A172 (cell line): ENCODE results near the gene ERH. TPM values are rescaled to one million over a fixed set of nuclear protein-coding genes. Genes with fewer than 3 reads are reported as not detected.
A peak's percentile ranks its signal among the peaks of the same experiment; 100 is the strongest.
"Not testable (repeated sequence)": the region's sequence is repeated elsewhere in the genome, so short reads cannot be mapped to it uniquely, and the experiment has no call there.

Experiments used
- DNase-seq: peaks from one replicate; pipeline ENCODE4 v3.0.0-alpha.2; 2015; ENCODE audit warnings: low spot score
- total RNA-seq: library from RNA; depleted of rRNA; stranded (reverse); fragments of >200 nt; shearing (Covaris generic); gene quantifications from 2 replicates; pipeline ENCODE4 v1.2.3, GENCODE V29; 2014

Gene ERH
- total RNA-seq, 1 experiment from 2014 or later, result 165 TPM

DNA sequence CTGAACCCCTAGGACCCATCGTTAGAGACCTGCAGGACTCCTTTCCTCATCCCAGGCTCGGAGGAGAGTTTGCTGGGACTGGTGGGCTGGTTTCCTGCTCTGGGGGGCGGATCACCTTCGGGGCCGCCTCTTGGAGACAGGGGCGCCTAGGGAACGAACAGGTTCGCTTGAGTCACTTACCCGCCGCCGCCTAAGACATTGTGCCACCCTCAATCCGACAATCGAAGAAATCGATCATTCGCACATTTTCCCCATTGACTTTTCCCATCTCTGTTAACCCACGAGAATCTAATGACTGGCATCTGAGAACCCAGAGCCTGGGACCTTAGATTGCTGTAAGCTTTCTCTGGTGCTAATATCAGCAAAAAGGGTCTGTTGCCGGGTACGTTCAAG, 715 bp upstream of the ERH start:
- DNase-seq, result no peak

DNA sequence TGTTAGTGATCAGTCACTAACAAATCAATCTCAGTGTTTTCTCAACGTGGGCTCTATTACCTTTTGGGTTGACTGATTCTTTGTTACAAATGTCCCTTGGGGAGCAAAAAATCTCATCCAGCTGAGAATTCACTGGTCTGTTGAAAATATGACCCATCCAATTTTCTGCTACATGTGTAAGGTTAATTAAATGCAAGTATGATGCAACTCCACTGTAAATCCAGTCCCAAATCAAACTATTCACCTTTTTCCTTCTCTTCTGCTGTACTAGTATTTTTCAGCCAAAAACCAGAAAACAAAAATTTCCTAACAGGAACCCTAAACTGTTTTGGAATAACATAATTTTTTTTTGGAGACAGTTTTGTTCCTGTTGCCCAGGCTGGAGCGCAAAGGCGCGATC, 2.2 kb downstream of the ERH start:
- no peak for DNase-seq

DNA sequence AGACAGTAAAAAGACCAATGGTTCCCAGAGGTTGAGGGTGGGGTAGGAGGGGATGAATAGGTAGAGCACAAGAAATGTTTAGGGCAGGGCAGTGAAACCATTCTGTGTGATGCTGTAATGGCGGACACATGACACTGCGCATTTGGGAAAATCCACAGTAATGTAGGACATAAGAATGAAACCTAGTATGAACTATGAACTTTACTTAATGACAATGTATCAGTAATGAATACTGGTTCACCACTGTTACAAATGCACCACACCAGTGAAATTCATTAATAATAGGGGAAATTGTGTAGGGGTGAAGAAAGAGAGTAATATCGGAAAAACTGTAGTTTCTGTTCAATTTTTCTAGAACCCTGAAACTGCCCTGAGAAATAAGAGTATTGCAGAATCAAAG, 5.6 kb downstream of the ERH start:
- DNase-seq, result no peak

DNA sequence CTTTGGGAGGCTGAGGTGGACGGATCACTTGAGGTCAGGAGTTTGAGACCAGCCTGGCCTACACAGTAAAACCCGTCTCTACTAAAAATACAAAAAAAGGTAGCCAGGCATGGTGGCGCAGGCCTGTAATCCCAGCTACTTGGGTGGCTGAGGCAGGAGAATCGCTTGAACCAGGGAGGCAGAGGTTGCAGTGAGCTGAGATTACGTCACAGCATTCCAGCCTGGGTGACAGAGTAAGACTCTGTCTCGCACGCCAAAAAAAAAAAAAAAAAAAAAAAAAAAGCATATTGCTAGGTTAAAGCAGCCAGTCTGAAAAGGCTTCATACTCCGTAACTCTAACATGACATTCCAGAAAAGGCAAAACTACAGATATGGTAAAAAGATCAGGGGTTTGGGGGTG, 6.7 kb downstream of the ERH start:
- DNase-seq, result not testable (repeated sequence)

DNA sequence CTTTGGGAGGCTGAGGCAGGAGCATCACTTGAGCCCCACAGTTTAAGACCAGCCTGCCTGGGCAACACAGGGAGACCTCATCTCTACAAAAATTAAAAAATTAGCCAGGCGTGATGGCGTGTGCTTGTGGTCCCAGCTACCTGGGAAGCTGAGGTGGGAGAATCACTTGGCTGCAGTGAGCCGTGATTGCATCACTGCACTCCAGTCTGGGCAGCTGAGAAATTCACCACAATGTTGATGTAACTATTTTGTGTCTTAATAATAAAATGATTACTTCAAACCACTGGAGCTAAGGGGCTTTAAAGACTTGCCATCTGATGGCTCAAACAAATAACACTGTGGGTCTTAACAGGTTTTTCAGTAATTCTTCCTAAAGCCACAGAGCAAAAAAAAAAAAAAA, 10.8 kb downstream of the ERH start:
- no peak for DNase-seq

DNA sequence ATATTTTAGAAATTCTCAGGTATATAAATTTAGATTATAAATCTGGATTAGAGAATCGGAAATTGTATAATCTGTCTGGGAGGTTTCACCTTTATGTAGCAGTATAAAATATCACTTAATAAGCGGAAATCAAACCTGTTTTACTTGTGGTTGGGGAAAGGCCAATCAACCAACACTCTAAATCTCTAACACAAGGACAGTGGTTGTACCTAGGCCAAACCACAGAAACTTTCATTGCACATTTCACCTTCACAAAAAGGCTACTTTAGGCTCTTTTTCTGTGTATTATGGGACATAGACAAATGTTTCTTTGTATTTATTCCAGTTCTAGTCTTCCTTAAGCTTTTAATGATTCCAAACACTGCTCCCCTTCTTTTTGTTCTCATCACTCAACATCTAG, 19.8 kb downstream of the ERH start:
- DNase-seq, result no peak

DNA sequence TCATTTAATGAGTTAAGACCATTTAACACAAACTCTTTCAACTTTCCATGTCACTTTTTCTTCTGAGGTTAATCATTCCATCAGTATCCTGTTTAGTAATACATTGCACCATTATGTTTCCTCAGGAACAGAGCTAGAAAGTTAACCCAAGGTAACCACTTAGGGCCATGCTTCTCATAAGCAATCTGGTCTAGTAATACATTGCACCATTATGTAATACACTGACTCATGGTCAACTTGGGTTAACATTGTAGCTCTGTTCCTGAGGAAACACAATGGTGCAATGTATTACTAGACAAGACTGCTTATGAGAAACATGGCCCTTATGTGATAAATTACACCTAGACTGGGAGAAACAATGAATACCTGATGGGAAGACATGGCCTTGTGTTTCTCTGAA, 21.7 kb downstream of the ERH start:
- DNase-seq, result no peak

DNA sequence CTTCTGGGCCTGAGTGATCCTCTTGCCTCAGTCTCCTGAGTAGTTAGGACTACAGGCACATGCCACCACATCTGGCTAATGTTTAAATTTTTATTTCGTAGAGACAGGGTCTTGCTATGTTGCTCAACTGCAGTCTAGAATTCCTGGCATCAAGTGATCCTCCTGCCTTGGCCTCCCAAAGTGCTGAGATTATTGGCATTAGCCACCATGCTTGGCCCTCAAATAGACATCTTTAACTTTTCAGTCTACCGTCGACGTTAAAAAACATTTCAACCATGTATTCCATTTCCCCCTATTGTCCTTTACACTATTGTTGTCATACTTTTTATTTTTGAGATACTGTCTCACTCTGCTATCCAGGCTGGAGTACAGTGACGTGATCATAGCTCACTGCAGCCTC, 22.4 kb downstream of the ERH start:
- no peak for DNase-seq

DNA sequence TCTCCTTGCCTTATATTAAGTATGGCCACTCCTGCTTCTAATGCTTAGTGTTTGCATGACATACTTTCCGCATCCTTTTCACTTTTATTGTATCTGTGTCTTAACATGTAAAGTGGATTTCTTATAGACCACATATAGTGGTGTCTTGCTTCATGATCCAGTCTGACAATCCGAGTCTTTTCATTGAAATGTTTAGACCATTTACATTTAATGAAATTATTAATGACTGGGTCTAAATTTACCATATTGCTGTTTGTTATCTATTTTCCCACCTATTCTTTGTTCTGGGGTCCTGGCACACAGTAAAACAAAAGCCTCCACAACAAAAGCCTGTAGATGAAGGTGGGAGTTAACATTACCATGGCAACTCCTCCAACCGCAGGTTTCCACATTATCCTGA, 22.9 kb downstream of the ERH start:
- no peak for DNase-seq

DNA sequence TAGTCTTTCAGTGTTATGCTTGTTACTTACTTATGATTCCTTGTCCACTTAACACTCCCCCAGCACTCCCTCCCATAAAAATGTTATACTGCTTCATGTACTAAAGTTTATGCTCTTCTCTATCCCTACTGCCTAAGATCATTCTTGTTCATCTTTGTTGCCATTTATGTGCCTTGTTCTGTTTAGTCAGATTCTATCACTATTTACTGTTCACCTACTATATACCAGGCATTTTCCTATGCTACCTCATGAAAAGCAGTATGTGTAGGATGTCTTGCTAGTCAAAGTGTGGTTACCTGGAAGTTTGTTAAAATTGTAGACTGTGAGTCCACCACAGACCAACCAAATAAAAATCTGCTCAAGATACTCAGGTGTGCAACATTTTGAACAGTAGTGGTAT, 23.9 kb downstream of the ERH start:
- no peak for DNase-seq

DNA sequence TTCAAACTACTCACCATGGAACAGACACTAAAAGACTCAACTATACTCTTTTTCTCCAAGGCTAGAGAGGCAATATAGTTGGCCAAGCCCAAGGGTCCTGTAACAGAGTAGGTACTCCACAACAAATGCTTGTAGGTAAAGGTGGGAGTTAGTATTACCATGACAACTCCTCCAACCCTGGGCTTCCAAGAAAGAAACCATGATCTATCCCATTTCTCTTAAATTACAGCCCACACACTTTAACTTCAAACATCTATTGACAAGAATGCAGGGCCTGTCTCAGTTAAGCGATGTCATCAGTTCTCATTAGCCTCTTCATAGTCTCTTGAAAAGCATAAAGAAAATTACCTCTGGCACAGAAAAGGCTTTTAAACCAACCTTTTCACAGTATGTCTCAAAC, 25.0 kb downstream of the ERH start:
- DNase-seq, result no peak

DNA sequence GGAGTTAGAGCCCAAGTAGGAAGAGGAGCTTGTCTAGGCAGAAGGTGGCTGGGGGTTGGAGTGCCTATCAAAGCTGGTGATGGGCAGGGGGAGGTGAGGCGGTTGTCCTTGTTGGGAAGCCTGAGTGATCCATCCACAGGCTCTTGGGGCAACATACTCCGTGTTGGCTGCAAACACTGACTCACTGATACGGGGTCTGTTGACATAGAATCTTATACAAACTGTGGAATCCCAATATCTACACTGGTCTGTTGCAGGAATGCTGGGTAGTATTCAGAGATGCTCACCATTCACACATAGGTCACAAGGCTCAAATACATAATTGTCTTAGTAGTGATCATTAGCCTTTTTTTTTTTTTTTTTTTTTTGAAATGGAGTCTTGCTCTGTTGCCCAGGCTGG, 26.0 kb downstream of the ERH start:
- DNase-seq, result no peak

DNA sequence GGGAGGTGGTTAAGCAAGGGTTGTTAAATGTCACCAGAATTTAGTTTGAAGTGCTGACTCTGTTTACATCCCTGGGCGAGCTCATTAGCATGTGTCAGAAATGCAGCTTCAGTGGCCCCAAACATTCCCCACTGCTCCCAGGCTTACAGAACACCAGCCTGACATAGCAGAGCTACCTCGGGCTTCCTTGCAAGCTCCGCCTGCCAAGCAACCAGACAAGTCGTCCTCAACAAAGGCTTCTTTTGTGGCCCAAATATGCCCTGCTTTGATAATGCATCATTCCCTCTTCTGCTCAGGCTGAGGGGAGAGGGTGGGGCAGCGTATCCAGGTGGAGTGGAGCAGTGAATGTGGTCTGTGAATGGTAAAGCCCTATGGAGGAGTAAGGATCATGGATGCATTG, 28.0 kb downstream of the ERH start:
- no peak for DNase-seq

DNA sequence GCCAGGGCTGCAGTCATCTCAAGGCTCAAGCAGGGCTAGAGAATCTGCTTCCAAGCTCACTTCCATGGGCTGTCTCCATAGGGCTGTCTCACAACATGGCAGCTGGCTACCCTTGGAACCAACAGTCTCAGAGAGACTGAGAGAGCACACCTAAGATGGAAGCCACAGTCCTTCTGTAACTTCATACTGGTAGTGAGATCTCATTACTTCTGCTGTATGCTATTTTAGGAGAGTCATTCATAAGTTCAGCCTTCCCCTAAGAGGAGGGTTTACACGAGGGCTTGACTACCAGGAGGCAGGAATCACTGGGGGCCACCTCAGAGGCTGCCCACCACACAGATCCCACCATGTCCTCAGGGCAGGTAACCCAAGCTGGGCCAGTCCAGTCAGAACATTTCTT, 29.7 kb downstream of the ERH start:
- no peak for DNase-seq

DNA sequence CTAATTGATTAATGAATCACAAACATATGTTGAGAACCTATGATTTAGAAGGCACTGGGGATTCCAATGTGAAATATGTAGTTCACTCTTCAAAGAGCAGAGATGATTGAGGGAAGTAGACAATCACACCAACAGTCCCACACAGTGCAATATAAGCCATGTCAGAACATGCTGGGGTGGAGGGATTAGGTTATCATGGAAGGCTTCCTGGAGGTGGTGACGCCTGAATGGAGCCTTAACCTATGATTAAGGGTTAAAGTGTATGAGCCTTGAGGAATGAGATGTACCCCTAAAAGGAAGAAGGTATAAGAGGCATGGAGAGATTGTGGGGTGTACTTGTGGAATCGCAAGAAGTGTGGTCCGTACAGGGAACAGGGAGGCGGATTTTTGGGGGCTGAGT, 31.3 kb downstream of the ERH start:
- no peak for DNase-seq

DNA sequence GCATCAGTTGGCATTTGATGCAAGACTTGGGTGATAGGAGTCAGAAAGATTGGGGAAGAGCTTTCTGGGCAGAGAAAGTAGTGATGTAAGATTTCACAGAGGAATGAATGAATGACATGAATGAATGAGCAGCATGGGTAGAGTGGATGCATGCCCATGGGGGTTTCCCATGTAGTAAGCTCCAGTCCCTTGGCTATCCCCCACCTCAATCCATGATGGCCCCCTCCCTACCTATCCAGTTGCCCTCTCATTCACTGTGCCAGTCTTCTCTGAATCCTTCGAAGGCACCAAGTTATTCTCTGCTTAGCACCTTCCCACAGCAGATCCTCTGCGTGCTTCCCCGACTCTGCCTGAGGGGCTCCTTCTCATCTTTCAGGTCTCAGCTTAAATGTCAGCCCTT, 32.0 kb downstream of the ERH start:
- no peak for DNase-seq

DNA sequence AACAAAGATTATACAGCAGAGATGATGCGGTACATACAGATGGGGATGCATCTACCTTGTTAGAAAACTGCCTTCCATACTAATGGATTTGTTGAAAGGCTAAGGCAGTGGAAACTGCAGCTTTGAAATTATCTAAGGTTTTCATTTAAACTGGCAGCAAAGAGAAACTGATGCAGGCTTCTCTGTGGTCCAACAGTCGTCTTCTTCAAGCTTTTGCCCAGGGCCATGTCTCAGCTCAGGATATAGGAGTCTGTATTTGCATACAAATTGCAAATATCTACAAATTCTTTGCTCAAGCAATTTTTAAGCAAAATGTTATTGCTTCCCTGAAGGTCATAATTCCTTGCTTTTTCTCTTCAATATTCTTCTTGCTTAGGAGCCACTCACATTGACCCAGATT, 33.7 kb downstream of the ERH start:
- DNase-seq, result no peak

DNA sequence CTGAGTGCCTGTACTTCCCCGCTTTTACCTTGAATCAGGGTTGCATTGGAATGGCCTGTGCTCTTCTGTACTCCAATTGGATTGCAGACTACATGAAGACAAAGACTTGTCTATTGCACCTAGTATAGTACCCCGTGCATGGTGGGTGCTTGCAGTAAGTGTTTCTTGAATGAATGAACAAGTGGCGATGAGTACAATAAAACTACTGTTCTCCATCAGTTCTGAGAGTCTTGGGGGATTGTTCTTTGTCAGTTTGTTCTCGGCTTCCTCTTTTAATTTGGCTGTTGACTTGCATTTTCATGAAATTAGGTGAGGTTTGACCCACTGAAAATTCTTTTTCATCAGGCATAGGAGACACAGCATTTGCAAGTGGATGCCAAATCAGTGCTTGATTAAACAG, 34.1 kb downstream of the ERH start:
- no peak for DNase-seq

DNA sequence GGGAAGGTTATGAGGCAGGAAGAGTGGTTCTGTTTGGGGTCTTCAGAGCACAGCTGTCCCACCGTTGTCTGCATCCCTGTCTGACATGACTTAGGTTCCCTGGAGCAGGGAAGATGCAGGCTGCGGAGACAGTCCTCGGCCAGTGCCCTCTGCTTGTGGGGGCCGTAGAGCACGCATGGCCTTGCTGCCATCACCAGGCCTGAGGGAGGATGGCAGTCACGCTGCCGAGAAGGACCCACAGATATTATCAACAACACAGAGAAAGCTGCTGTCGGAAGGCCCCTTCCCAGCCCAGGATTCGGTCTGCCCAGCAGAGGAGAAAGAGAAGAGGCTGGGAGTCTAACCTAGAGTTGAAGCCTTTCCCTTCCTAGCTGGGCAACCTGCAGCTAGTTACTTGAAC, 35.0 kb downstream of the ERH start:
- no peak for DNase-seq

DNA sequence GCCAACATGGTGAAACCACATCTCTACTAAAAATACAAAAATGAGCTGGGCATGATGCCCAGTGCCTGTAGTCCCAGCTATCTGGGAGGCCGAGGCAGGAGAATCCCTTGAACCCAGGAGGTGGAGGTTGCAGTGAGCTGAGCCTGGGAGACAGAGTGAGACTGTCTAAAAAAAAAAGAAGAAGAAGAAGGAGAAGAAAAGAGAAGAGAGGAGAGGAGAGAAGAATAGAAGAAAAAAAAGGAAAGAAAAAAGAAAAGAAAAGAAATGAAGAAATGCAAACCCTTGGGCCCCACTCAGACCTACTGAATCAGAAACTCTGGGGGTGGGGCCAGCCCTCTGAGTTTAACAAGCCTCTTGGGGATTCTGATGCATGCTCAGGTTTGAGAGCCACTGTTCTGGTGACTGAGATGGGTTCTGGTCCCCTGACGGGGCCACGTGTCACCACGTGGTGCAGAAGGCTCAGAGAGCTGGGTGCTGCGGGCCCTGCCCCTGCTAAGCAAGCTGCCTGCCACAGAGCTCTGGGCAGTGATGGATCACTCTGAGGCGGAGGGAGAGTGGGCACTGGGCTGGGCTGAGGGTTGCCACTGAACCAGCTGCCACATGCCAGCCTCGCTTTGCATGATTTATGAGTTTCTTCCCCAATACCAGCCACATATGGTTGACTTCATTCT, 37.5 kb downstream of the ERH start:
- no peak for DNase-seq

DNA sequence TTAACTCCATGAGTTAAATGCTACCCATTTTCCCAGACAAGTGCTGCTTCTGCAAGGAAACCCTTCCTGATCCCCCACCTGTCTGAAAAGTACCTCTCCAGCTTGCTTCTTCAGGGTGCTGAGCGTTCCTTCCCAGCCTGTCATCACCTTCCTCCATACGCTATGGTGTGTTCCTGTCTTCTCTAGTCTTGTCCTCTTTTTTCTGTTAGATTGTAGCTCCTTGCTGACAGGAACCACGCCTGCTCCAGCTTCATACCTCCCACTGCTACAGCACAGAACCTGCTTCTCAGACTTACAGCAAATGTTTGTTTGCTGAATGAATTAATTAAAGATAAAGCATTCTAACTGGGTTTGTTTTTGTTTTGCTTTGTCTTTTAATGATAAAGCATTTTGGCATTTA, 39.1 kb downstream of the ERH start:
- no peak for DNase-seq

DNA sequence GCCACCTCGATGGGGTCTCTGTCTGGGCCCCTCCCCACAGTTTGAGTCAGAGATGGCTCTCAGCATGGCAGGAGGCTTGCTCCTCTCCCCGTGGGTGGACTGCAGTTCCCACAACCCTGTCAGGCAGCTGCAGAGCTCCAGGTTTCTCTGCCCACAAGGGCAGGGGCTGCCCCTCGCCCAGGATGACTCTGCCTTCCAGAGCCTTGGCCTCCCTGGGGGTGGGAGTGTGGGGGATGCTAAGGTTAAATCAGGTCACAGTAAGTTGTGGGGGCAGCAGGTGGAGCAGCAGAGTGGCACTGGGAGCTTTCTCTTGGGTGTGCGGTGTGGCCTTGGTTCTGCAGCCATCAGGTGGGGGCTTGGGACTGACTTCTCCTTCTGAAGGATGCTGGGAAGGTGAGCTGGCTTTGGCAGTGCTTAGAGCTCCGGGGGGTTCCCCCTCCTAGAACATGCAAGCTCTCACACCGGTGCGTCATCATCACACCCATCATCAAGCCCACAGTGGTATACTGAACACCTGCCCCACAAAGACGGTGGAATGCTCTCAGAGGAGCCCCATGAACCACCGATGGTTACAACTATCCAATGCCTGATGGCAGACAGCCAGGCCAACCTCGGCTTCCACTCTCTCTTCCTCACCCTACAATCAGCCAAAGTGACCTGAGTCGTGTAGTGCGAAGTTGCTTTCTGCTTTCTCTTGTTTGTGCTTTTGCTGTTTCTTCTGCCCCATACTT, 39.7 kb downstream of the ERH start:
- DNase-seq, result peak; percentile 10

DNA sequence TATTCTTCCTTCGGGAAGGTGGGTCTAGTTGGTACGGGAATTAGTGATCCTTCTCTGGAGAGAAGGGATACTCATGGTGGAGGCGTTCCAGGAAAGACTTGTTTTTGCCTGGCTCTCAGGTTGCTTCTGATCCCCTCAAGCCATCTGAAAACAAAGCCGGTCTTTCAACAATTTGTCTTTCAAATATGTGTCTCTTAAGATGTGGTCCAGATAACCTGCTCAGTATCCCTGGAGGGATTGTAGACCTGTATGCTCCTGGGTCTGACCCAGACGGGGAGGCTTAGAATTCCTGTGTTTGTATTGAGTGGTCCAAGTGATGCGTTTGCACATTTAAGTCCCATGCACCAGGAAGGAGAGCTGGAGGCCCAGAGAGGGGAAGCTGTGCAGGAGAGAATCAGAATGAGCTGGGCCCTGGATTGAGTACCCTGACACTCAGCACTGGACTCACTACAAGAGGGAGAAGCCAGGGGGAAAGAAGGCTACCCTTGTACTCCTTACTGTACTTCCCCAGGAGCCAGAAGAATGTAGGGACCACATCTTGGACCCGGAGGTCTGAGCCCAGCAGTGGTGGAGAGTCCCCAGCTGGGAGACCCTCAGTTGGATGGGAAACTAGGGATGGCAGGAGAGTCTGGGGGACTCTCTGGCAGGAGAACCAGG, 40.4 kb downstream of the ERH start:
- DNase-seq, result no peak
